GM12878 (cell line): ENCODE results near the gene ERCC3.

Experiments used
- NFYB ChIP-seq: IDR thresholded peaks from 2 replicates; pipeline ENCODE4 v1.6.1; 2011; ENCODE audit warnings: low read depth, mild to moderate bottlenecking, low read length, improper control_type of control experiment, moderate library complexity; ENCODE audit not compliant: insufficient read depth
- TF ChIP-seq, protein P1 (sequence below): IDR thresholded peaks from 2 replicates; pipeline ENCODE4 v1.6.1; 2011; ENCODE audit warnings: low read depth, low read length, improper control_type of control experiment, borderline replicate concordance

DNA sequence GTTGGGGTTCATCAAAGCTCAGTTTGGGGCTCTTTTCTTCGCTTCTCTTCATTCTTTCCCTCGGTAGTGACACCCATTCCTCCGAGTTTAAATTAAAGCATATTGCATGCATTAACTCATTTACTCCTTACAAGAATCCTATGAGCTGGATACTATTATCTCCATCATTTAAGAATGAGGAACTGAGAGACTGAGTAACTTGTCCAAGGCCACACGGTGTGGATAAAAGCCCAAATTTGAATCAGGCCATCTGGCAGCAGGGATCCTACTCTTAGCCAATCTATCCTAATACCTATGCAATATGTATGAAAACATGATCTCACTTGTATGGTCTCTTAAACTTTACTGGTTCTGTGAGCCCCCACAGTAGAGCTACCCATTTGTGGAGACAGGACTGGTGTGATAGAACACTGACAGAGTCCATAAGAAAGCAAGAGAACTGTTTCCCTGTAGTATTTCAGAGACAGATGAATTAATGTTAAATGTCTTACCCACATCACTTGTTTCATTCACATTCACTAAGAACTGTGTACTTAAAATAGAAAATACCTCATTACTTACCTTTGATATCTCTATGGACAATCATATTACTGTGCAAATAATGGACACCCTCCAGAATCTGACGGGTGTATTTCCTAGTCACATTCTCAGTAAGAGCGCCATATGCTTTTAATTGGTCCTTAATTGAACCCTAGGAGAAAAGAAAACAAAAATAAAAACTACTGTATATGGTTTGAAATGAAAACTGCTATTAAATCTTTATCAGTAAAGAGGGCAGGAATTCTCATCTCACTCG lies 20.4 kb upstream of the ERCC3 start:
- TF ChIP-seq, protein P1, sequence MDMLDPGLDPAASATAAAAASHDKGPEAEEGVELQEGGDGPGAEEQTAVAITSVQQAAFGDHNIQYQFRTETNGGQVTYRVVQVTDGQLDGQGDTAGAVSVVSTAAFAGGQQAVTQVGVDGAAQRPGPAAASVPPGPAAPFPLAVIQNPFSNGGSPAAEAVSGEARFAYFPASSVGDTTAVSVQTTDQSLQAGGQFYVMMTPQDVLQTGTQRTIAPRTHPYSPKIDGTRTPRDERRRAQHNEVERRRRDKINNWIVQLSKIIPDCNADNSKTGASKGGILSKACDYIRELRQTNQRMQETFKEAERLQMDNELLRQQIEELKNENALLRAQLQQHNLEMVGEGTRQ, result no peak
- TF ChIP-seq NFYB, result no peak
